Measurements from ENCODE around the gene LEPR.

The LEPR gene

GRCh38 chr1:65412256-65412983 is 8.0 kb upstream of the LEPR start:
- DNase-seq (ENCODE audit: low spot score), result no peak

- DNase-seq (ENCODE audit: low spot score), result no peak
Observed at GRCh38 chr1:65412984-65413375, 7.5 kb upstream of the LEPR start.

GRCh38 chr1:65414538-65414937 is 5.9 kb upstream of the LEPR start:
- DNase-seq (ENCODE audit: low spot score), result no peak

- no peak for DNase-seq (ENCODE audit: low spot score)
Observed at GRCh38 chr1:65416767-65417166, 3.7 kb upstream of the LEPR start.

- no peak for DNase-seq (ENCODE audit: low spot score)
Observed at GRCh38 chr1:65417729-65418128, 2.7 kb upstream of the LEPR start.

GRCh38 chr1:65418522-65419185 is 1.8 kb upstream of the LEPR start:
- DNase-seq (ENCODE audit: low spot score), result no peak

- peak; percentile 96 for DNase-seq (ENCODE audit: low spot score)
Observed at GRCh38 chr1:65419681-65420589, 533 bp upstream of the LEPR start.

- peak; percentile 46 for DNase-seq (ENCODE audit: low spot score)
Observed at GRCh38 chr1:65421351-65422025, 1.0 kb downstream of the LEPR start.

- no peak for DNase-seq (ENCODE audit: low spot score)
Observed at GRCh38 chr1:65422241-65423203, 2.1 kb downstream of the LEPR start.

GRCh38 chr1:65423884-65424572 is 3.6 kb downstream of the LEPR start:
- peak; percentile 26 for DNase-seq (ENCODE audit: low spot score)

- no peak for DNase-seq (ENCODE audit: low spot score)
Observed at GRCh38 chr1:65424573-65424889, 4.1 kb downstream of the LEPR start.

GRCh38 chr1:65425006-65425405 is 4.5 kb downstream of the LEPR start:
- no peak for DNase-seq (ENCODE audit: low spot score)

GRCh38 chr1:65425697-65426096 is 5.2 kb downstream of the LEPR start:
- no peak for DNase-seq (ENCODE audit: low spot score)

GRCh38 chr1:65429078-65429477 is 8.6 kb downstream of the LEPR start:
- DNase-seq (ENCODE audit: low spot score), result no peak

GRCh38 chr1:65429806-65430205 is 9.3 kb downstream of the LEPR start:
- no peak for DNase-seq (ENCODE audit: low spot score)

GRCh38 chr1:65431111-65431705 is 10.7 kb downstream of the LEPR start:
- peak; percentile 80 for DNase-seq (ENCODE audit: low spot score)

GRCh38 chr1:65432918-65433317 is 12.4 kb downstream of the LEPR start:
- DNase-seq (ENCODE audit: low spot score), result no peak

- DNase-seq (ENCODE audit: low spot score), result no peak
Observed at GRCh38 chr1:65434255-65434654, 13.8 kb downstream of the LEPR start.

GRCh38 chr1:65434760-65435159 is 14.3 kb downstream of the LEPR start:
- DNase-seq (ENCODE audit: low spot score), result no peak

GRCh38 chr1:65435987-65436386 is 15.5 kb downstream of the LEPR start:
- no peak for DNase-seq (ENCODE audit: low spot score)
